PC-9 (cell line): Measurements from ENCODE around the gene SNCB. TPM values are rescaled to one million over a fixed set of nuclear protein-coding genes. Genes with fewer than 3 reads are reported as not detected.
A peak's percentile ranks its signal among the peaks of the same experiment; 100 is the strongest.

Experiments used
- BruUV-seq: library from RNA; stranded (reverse); fragments of 400-500 nt; replicated peaks from 2 replicates; lab custom pipeline; 2021; lab: Mats Ljungman, UMichigan
- CTCF ChIA-PET: fragments of 300-600 bp; sonication (Branson Sonifier 250); formaldehyde crosslinking; loops from one replicate; lab custom pipeline; 2022; ENCODE audit warnings: antibody characterized with exemption; lab: Charles Lee
- POLR2A ChIA-PET: fragments of 300-600 bp; sonication (Branson Sonifier 250); formaldehyde crosslinking; loops from one replicate; lab custom pipeline; 2022; ENCODE audit warnings: antibody characterized with exemption; ENCODE audit not compliant: unreplicated experiment; lab: Charles Lee
- DNase-seq, 2 experiments: peaks; one replicate each; pipeline versions ENCODE4 v3.0.0 to v3.0.0-alpha.2; 2015 to 2022; ENCODE audit warnings: mixed read lengths in 1 of 2
- H2AFZ ChIP-seq: fragments of 200-600 bp; sonication (generic); 2 replicates; pipeline ENCODE4 v1.8.1; 2017; ENCODE audit warnings: antibody characterized with exemption
- H3F3A ChIP-seq: fragments of 200-600 bp; sonication (generic); 2 replicates; pipeline ENCODE4 v1.8.1; 2017; ENCODE audit warnings: antibody characterized with exemption, mild to moderate bottlenecking, low read depth; ENCODE audit not compliant: insufficient read depth
- H3K27ac ChIP-seq: fragments of 200-600 bp; sonication (generic); 2 replicates; pipeline ENCODE4 v1.6.1; 2016; ENCODE audit warnings: mixed run types
- H3K27me3 ChIP-seq: fragments of 200-600 bp; sonication (generic); 2 replicates; pipeline ENCODE4 v1.6.1; 2016; ENCODE audit warnings: low read depth, mixed run types; ENCODE audit not compliant: insufficient read depth
- H3K36me3 ChIP-seq: fragments of 200-600 bp; sonication (generic); 2 replicates; pipeline ENCODE4 v1.6.1; 2016; ENCODE audit warnings: low read depth, mixed run types
- H3K4me1 ChIP-seq: fragments of 200-600 bp; sonication (generic); replicated peaks from 2 replicates; pipeline ENCODE4 v1.6.1; 2016; ENCODE audit warnings: mixed run types; ENCODE audit not compliant: insufficient read depth
- H3K4me2 ChIP-seq: fragments of 200-600 bp; sonication (generic); 2 replicates; pipeline ENCODE4 v1.6.1; 2017; ENCODE audit warnings: mixed run types
- H3K4me3 ChIP-seq: fragments of 200-600 bp; sonication (generic); 2 replicates; pipeline ENCODE4 v1.6.1; 2016; ENCODE audit warnings: mixed run types
- H3K79me2 ChIP-seq: fragments of 200-600 bp; sonication (generic); 2 replicates; pipeline ENCODE4 v1.6.1; 2017; ENCODE audit warnings: low read depth, mixed run types
- H3K9me2 ChIP-seq: fragments of 200-600 bp; sonication (generic); 2 replicates; pipeline ENCODE4 v1.8.1; 2017; ENCODE audit warnings: mild to moderate bottlenecking; ENCODE audit not compliant: insufficient read depth
- H3K9me3 ChIP-seq: fragments of 200-600 bp; sonication (generic); 2 replicates; pipeline ENCODE4 v1.8.1; 2016; ENCODE audit warnings: low read depth; ENCODE audit not compliant: insufficient read depth
- H4K20me1 ChIP-seq: fragments of 200-600 bp; sonication (generic); 2 replicates; pipeline ENCODE4 v1.8.1; 2017; ENCODE audit not compliant: insufficient read depth
- EZH2 ChIP-seq: fragments of 200-600 bp; sonication (generic); IDR thresholded peaks from 2 replicates; pipeline ENCODE4 v1.8.0; 2017; ENCODE audit warnings: antibody characterized with exemption, low read depth
- intact Hi-C: fragments of 100-400 bp; cut with micrococcal nuclease; formaldehyde crosslinking; loops from one replicate; pipeline ENCODE4 v1.10.0; 2022; ENCODE audit not compliant: unreplicated experiment
- total RNA-seq: library from RNA; stranded (reverse); gene quantifications from 2 replicates; pipeline ENCODE4 v1.2.3, GENCODE V29; 2021
- TF ChIP-seq, protein P1 (sequence below): fragments of 200-600 bp; sonication (generic); conservative IDR thresholded peaks from 2 replicates; pipeline ENCODE4 v1.6.1; 2017; ENCODE audit warnings: mixed run types, antibody characterized with exemption, mild to moderate bottlenecking, moderate library complexity

Gene SNCB
- total RNA-seq, 1 experiment from 2014 or later = not detected

DNA sequence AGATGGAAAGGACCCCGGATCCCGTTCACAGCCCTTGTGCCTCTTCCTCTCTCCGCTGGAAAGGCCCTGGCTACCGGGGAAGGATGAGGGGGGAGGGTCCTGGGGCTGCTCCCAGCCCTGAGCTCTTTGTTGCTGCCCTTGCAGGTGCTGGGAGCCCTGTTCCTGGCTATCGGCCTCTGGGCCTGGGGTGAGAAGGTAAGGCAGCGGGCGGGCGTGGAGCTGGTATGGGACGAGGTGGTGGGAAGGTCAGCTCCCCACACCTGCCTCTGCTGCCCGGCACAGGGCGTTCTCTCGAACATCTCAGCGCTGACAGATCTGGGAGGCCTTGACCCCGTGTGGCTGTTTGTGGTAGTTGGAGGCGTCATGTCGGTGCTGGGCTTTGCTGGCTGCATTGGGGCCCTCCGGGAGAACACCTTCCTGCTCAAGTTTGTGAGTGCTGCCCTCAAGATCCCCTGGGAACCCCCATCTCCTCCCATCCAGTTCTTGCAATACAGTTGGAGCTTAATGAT lies 21.2 kb upstream of the SNCB start:
- Histone ChIP-seq H2AFZ (no peak overlapping the region), H3K27me3 (no peaks in the 10 kb centered on the region), H3F3A (no peaks in the 10 kb centered on the region; the same call in 1 of the 2 replicates), H3K4me1 (peaks cover 11% of the 10 kb centered on the region), H3K4me2 (no peak overlapping the region), H3K79me2 (peaks cover 34% of the 10 kb centered on the region), H3K27ac (no peak overlapping the region), H3K9me2 (no peaks in the 10 kb centered on the region), H4K20me1 (peaks cover 20% of the 10 kb centered on the region; the same call in 1 of the 2 replicates), H3K36me3 (no peaks in the 10 kb centered on the region), H3K4me3 (no peak overlapping the region), H3K9me3 (no peaks in the 10 kb centered on the region)
- no peak for DNase-seq
- intact Hi-C loops = no loop called here
- TF ChIP-seq EZH2 = no peak
- TF ChIP-seq, protein P1, sequence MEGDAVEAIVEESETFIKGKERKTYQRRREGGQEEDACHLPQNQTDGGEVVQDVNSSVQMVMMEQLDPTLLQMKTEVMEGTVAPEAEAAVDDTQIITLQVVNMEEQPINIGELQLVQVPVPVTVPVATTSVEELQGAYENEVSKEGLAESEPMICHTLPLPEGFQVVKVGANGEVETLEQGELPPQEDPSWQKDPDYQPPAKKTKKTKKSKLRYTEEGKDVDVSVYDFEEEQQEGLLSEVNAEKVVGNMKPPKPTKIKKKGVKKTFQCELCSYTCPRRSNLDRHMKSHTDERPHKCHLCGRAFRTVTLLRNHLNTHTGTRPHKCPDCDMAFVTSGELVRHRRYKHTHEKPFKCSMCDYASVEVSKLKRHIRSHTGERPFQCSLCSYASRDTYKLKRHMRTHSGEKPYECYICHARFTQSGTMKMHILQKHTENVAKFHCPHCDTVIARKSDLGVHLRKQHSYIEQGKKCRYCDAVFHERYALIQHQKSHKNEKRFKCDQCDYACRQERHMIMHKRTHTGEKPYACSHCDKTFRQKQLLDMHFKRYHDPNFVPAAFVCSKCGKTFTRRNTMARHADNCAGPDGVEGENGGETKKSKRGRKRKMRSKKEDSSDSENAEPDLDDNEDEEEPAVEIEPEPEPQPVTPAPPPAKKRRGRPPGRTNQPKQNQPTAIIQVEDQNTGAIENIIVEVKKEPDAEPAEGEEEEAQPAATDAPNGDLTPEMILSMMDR = no peak
- ChIA-PET POLR2A (no interaction called here), CTCF (interaction anchor here (0.6 kb wide), 1 partner anchor 184 kb away, joined by 5 read pairs; no protein-coding TSS in a partner anchor)
- BruUV-seq = no TSS peak

DNA sequence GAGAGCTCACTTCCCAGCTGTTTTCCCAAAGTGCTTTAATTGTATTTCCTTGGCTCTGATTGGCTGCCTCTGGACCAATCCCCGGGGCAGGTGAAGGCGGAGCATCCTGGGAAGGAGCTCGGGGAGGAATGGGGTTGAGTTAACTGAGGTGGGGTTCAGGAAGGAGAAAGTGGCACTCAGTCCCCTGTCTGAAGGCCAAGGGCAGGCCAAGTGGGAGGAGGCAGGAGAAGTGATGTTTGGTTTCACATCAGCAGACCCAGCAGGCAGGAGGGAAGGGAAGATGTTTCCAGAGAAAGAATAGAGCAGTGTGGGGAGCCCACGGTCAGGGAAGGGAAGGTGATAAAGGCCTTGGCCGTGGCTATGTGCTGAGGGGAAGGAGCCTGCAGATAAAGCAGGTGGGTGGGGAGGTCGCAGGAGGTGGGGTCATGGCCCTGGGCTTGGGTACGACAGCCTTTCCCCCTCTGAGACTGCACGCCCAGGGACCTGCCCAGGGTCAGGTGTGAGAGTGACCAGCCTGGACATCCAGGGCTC lies 20.1 kb upstream of the SNCB start:
- no peak for DNase-seq
- no peak overlapping the region for H3K27ac ChIP-seq
- H3K79me2 ChIP-seq = peaks cover 34% of the 10 kb centered on the region
- TF ChIP-seq EZH2 = no peak
- TF ChIP-seq, protein P1 = no peak
- H3K4me3 ChIP-seq = no peak overlapping the region
- no peaks in the 10 kb centered on the region for H3K27me3 ChIP-seq
- no peak overlapping the region for H3K4me2 ChIP-seq
- no peaks in the 10 kb centered on the region; the same call in 1 of the 2 replicates for H3F3A ChIP-seq
- no peaks in the 10 kb centered on the region for H3K36me3 ChIP-seq
- H4K20me1 ChIP-seq = peaks cover 20% of the 10 kb centered on the region; the same call in 1 of the 2 replicates
- POLR2A ChIA-PET = no interaction called here
- CTCF ChIA-PET = interaction anchor here (0.9 kb wide), 1 partner anchor 10 kb away, joined by 3 read pairs; no protein-coding TSS in a partner anchor
- BruUV-seq = no TSS peak
- H3K9me3 ChIP-seq = no peaks in the 10 kb centered on the region
- no peak overlapping the region for H2AFZ ChIP-seq
- H3K9me2 ChIP-seq = no peaks in the 10 kb centered on the region
- H3K4me1 ChIP-seq = peaks cover 11% of the 10 kb centered on the region
- intact Hi-C loops = no loop called here

DNA sequence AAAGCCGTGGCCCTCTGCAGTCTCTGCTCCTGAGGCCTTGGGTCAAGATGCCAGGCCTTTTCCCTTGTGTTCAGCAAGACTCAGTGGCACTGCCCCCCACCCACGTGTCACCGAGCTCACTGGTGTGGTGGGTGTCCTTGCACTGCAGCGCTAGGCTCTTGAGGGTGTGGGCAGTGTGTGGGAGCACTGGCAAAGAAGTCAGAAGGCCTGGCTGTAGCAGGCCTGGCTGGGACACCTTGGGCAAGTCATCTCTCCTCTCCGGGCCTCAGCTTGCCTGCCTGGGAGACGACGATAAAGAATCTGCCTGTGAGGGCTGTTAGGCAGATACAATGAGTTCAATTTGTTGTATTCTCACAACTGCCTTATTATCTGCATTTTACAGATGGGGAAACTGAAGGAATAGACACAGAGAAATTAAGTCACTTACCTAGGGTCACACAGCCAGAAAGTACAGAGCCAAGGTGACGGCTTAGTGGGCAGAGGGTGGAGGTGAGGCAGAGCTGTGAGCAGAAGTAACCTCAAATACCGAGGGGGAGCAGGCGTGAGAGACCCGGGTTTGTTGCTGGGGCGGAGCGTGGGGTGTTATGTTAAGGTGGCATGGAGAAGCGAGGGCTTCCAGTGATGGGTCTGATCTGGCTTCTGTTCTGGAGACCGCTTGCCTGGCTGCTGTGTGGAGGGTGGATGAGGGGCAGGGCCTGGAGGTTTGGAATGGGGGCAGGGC lies 18.3 kb upstream of the SNCB start:
- ChIA-PET CTCF (interaction anchor here (0.5 to 1.0 kb wide), 3 partner anchors 9 to 718 kb away, joined by 3 to 8 read pairs (median 4); no protein-coding TSS in a partner anchor), POLR2A (interaction anchor here (0.9 kb wide), 1 partner anchor 12 kb away, joined by 4 read pairs; no protein-coding TSS in a partner anchor)
- Histone ChIP-seq H3K4me3 (peak overlapping the region; percentile 90), H3K27me3 (no peaks in the 10 kb centered on the region), H3K79me2 (peaks cover 34% of the 10 kb centered on the region), H3K9me2 (no peaks in the 10 kb centered on the region), H2AFZ (no peak overlapping the region; the same call in 1 of the 2 replicates), H3K9me3 (no peaks in the 10 kb centered on the region), H3K4me2 (peak overlapping the region; percentile 99), H3F3A (no peaks in the 10 kb centered on the region; the same call in 1 of the 2 replicates), H3K27ac (no peak overlapping the region), H4K20me1 (peaks cover 20% of the 10 kb centered on the region; the same call in 1 of the 2 replicates), H3K36me3 (no peaks in the 10 kb centered on the region), H3K4me1 (peaks cover 11% of the 10 kb centered on the region)
- no peak for TF ChIP-seq EZH2
- TF ChIP-seq, protein P1 = no peak
- BruUV-seq = no TSS peak
- intact Hi-C loops = loop anchor here (5.0 to 10.0 kb wide), 2 partner anchors 264 to 654 kb away; partner anchors contain the start of genes HIGD2A, NOP16, PRELID1 and RAB24
- DNase-seq = no peak
